MCF 10A (cell line): ENCODE data around the gene EFCAB9. TPM values are rescaled to one million over a fixed set of nuclear protein-coding genes. Genes with fewer than 3 reads are reported as not detected.
"Not testable (repeated sequence)": the region's sequence is repeated elsewhere in the genome, so short reads cannot be mapped to it uniquely, and the experiment has no call there.

ENCODE experiments used
- BruUV-seq: library from RNA; stranded (reverse); fragments of 400-500 nt; replicated peaks from 2 replicates; lab custom pipeline; 2021; lab: Mats Ljungman, UMichigan
- CTCF ChIA-PET: fragments of 300-600 bp; sonication (Branson Sonifier 250); formaldehyde crosslinking; extraction: SDS; loops from one replicate; lab custom pipeline; 2021; ENCODE audit warnings: antibody characterized with exemption, inconsistent platforms; lab: Yijun Ruan, JAX
- POLR2A ChIA-PET: fragments of 300-600, 350-650 bp; sonication (Branson Sonifier 250); formaldehyde crosslinking; extraction: SDS; loops from one replicate; lab custom pipeline; 2020; ENCODE audit warnings: antibody characterized with exemption, inconsistent platforms; lab: Yijun Ruan, JAX
- DNase-seq: peaks from one replicate; pipeline ENCODE4 v3.0.0-alpha.2; 2018; ENCODE audit not compliant: unreplicated experiment
- H3K27ac Mint-ChIP-seq: one replicate; pipeline ENCODE4 v1.8.0; 2022; ENCODE audit warnings: mild to moderate bottlenecking, low read depth, mixed read lengths; ENCODE audit not compliant: unreplicated experiment
- H3K27me3 Mint-ChIP-seq: one replicate; pipeline ENCODE4 v1.8.0; 2022; ENCODE audit warnings: mixed read lengths; ENCODE audit not compliant: insufficient read depth, unreplicated experiment
- H3K36me3 Mint-ChIP-seq: one replicate; pipeline ENCODE4 v1.8.0; 2022; ENCODE audit warnings: mild to moderate bottlenecking, moderate library complexity, mixed read lengths; ENCODE audit not compliant: insufficient read depth, unreplicated experiment
- H3K4me1 Mint-ChIP-seq: one replicate; pipeline ENCODE4 v1.8.0; 2022; ENCODE audit warnings: mixed read lengths; ENCODE audit not compliant: insufficient read depth, unreplicated experiment
- H3K4me3 Mint-ChIP-seq: one replicate; pipeline ENCODE4 v1.8.0; 2022; ENCODE audit warnings: mild to moderate bottlenecking, moderate library complexity, mixed read lengths; ENCODE audit not compliant: unreplicated experiment
- H3K9me3 Mint-ChIP-seq: one replicate; pipeline ENCODE4 v1.8.0; 2022; ENCODE audit warnings: mixed read lengths; ENCODE audit not compliant: unreplicated experiment
- intact Hi-C: fragments of 100-400 bp; cut with micrococcal nuclease; formaldehyde crosslinking; loops from 2 replicates; pipeline ENCODE4 v1.14.1; 2022
- total RNA-seq: library from RNA; stranded (reverse); gene quantifications from 2 replicates; pipeline ENCODE4 v1.2.3, GENCODE V29; 2022
- TF ChIP-seq, protein P1 (sequence below): fragments of 200-600 bp; IDR thresholded peaks from one replicate; pipeline ENCODE4 v1.8.0; 2022; ENCODE audit warnings: antibody characterized with exemption, mild to moderate bottlenecking; ENCODE audit not compliant: unreplicated experiment

Gene EFCAB9
- total RNA-seq, 1 experiment from 2014 or later: not detected

DNA sequence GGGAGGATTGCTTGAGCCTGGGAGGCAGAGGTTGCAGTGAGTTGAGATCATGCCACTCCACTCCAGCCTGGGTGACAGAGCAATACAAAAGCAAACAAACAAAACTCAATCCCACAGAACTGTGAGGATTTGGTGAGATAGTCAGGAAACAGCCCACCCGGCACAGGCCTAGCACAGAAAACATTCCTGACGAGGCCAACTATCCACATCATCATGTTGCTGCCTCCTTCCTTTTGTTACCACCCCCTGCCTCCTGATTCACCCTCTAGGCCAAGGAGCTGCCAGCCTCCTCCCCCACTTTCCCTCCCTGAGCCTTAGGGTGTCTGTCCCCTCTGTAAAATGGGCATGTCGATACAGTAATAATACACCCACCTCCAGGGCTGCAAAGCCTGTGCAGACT is 44.9 kb upstream of the EFCAB9 start:
- no peak overlapping the region for H3K4me3 Mint-ChIP-seq
- H3K9me3 Mint-ChIP-seq: no peaks in the 10 kb centered on the region
- intact Hi-C loops: no loop called here
- TF ChIP-seq, protein P1, sequence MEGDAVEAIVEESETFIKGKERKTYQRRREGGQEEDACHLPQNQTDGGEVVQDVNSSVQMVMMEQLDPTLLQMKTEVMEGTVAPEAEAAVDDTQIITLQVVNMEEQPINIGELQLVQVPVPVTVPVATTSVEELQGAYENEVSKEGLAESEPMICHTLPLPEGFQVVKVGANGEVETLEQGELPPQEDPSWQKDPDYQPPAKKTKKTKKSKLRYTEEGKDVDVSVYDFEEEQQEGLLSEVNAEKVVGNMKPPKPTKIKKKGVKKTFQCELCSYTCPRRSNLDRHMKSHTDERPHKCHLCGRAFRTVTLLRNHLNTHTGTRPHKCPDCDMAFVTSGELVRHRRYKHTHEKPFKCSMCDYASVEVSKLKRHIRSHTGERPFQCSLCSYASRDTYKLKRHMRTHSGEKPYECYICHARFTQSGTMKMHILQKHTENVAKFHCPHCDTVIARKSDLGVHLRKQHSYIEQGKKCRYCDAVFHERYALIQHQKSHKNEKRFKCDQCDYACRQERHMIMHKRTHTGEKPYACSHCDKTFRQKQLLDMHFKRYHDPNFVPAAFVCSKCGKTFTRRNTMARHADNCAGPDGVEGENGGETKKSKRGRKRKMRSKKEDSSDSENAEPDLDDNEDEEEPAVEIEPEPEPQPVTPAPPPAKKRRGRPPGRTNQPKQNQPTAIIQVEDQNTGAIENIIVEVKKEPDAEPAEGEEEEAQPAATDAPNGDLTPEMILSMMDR: no peak
- no peaks in the 10 kb centered on the region for H3K4me1 Mint-ChIP-seq
- no peaks in the 10 kb centered on the region for H3K27me3 Mint-ChIP-seq
- DNase-seq: no peak
- POLR2A ChIA-PET: no interaction called here
- no peak overlapping the region for H3K27ac Mint-ChIP-seq
- BruUV-seq: no TSS peak
- peaks cover 17% of the 10 kb centered on the region for H3K36me3 Mint-ChIP-seq
- CTCF ChIA-PET: no interaction called here

DNA sequence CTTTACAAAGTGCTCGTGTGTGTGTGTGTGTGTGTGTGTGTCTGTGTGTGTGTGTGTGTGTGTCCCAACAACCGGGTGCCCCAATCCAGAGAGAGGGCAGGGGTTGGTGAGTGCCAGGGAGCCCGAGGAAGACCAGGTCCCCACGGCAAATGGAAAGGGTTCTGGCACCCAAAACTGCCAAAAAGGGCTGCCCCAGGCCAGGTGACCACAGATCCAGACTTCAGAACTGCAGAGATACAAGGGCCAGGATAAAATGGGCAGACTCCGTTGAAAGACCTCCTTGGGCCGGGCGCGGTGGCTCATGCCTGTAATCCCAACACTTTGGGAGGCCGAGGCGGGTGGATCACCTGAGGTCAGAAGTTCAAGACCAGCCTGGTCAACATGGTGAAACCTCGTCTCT is 44.5 kb upstream of the EFCAB9 start:
- intact Hi-C loops, H3K4me3 Mint-ChIP-seq, H3K9me3 Mint-ChIP-seq, H3K27me3 Mint-ChIP-seq, BruUV-seq, DNase-seq, POLR2A ChIA-PET, H3K4me1 Mint-ChIP-seq, H3K27ac Mint-ChIP-seq: not testable (repeated sequence)
- H3K36me3 Mint-ChIP-seq: peaks cover 17% of the 10 kb centered on the region
- CTCF ChIA-PET: interaction anchor here (0.9 kb wide), 1 partner anchor 39 kb away, joined by 3 read pairs; no protein-coding TSS in a partner anchor

DNA sequence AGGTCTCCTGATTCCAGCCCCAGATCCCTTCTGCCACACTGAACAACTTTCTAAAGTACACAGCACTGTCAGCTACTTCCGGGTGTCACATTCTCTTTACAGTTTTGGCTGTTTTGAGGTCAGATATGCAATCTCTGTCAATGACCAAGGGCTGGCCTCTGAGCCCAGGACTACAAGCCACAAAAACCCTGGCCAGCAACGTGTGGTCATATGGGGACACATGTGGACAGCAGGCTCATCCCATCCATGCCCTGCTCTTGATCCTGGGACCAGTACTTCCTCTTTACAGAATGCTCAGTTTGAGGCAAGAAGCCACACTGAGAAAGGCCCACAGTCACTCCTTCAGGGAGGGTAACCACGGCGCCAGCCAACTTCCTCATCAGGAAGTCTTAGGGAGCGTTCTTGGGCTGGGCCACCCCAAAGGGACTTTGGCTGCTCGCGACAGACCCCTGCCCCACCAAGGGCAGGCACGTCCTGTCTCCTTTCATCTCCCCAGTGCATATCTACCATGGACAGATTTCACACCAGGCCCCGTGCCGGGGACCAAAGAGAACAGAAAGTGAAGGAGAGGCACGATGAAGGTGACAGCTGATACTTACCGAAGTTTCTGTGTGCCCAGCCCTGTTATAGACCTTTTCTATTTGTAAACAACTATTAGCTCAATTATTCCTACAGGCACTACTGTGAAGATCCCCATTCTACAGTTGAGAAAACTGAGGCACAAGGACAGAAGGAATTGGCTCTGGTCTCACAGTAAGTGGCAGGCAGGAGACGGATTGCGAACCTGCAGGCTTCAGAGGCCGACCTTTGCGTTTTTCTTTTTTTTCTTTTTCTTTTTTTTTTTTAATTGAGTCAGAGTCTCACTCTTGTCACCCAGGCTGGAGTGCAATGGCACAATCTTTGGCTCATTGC is 43.2 kb upstream of the EFCAB9 start:
- peak overlapping the region; percentile 53 for H3K27ac Mint-ChIP-seq
- peaks cover 25% of the 10 kb centered on the region for H3K36me3 Mint-ChIP-seq
- no peaks in the 10 kb centered on the region for H3K27me3 Mint-ChIP-seq
- DNase-seq: no peak
- ChIA-PET CTCF (interaction anchor here (0.6 to 0.9 kb wide), 2 partner anchors 38 to 129 kb away, joined by 3 read pairs; no protein-coding TSS in a partner anchor), POLR2A (no interaction called here)
- no peaks in the 10 kb centered on the region for H3K9me3 Mint-ChIP-seq
- intact Hi-C loops: no loop called here
- H3K4me3 Mint-ChIP-seq: no peak overlapping the region
- no TSS peak for BruUV-seq
- TF ChIP-seq, protein P1: no peak
- H3K4me1 Mint-ChIP-seq: no peaks in the 10 kb centered on the region

DNA sequence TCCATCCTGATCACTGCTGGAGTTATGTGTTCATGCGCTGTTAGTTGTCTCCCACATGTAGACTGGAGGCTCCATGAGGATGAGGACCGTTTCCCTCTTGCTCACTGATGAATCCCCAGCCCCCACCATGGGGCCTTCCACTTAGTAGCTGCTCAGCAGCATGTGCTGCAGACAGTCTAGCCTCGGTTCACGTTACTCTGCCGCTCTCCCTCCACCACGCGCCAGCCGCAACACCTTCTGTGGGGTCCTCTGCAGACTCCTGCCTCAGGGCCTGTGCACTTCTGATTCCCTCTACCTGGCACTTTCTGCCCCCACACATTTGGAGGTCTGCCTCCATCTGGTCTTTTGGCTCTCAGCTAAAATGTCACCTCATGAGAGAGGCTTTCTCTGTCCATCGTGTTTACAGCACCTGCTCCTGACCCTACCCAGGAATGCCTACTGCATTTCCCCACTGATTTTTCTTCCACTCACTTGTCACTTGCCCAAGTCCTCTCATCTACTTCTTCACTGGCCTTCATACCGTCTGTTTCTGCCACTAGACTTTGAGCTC is 42.2 kb upstream of the EFCAB9 start:
- H3K9me3 Mint-ChIP-seq: no peaks in the 10 kb centered on the region
- peak overlapping the region; percentile 53 for H3K27ac Mint-ChIP-seq
- no peak for DNase-seq
- POLR2A ChIA-PET: no interaction called here
- no peak overlapping the region for H3K4me3 Mint-ChIP-seq
- CTCF ChIA-PET: interaction anchor here (0.9 to 1.1 kb wide), 2 partner anchors 12 to 37 kb away, joined by 5 to 8 read pairs; partner anchors contain the start of gene STK10
- peaks cover 35% of the 10 kb centered on the region for H3K36me3 Mint-ChIP-seq
- H3K27me3 Mint-ChIP-seq: no peaks in the 10 kb centered on the region
- intact Hi-C loops: no loop called here
- BruUV-seq: no TSS peak
- H3K4me1 Mint-ChIP-seq: no peaks in the 10 kb centered on the region
- TF ChIP-seq, protein P1: no peak
